Activated CD4-positive, alpha-beta T cell treated with anti-CD3 and anti-CD28 coated beads for 36 hours (primary cell): ENCODE measurements around the gene SLC6A7. TPM values are rescaled to one million over a fixed set of nuclear protein-coding genes. Genes with fewer than 3 reads are reported as not detected.

Source experiments
- ATAC-seq: fragments of 200-7000 bp; cut with Tn5 transposase; one replicate; pipeline ENCODE4 v1.10.0; 2021; ENCODE audit warnings: mild to moderate bottlenecking, moderate library complexity
- CTCF ChIA-PET: fragments of 350-600 bp; sonication (Branson Sonifier 250); formaldehyde crosslinking; loops from one replicate; lab custom pipeline; 2021; ENCODE audit warnings: antibody characterized with exemption; lab: Charles Lee
- POLR2A ChIA-PET: fragments of 350-600 bp; sonication (Branson Sonifier 250); formaldehyde crosslinking; loops from one replicate; lab custom pipeline; 2021; ENCODE audit warnings: antibody characterized with exemption, inconsistent platforms; lab: Charles Lee
- DNase-seq: peaks from one replicate; pipeline ENCODE4 v3.0.0-alpha.2; 2020
- H3K27ac Mint-ChIP-seq: one replicate; pipeline ENCODE4 v1.8.0; 2021; ENCODE audit warnings: mixed read lengths
- H3K27me3 Mint-ChIP-seq: one replicate; pipeline ENCODE4 v1.8.0; 2021; ENCODE audit warnings: mixed read lengths
- H3K36me3 Mint-ChIP-seq: one replicate; pipeline ENCODE4 v1.8.0; 2021; ENCODE audit warnings: low read depth, mixed read lengths
- H3K4me1 Mint-ChIP-seq: one replicate; pipeline ENCODE4 v1.8.0; 2021; ENCODE audit warnings: mixed read lengths
- H3K4me3 Mint-ChIP-seq: one replicate; pipeline ENCODE4 v1.8.0; 2021; ENCODE audit warnings: mild to moderate bottlenecking, moderate library complexity, mixed read lengths
- H3K9me3 Mint-ChIP-seq: one replicate; pipeline ENCODE4 v1.8.0; 2021; ENCODE audit warnings: low read depth, mixed read lengths
- intact Hi-C, 2 experiments: fragments of 100-400 bp; cut with DNase I in 1 of 2; cut with micrococcal nuclease in 1 of 2; formaldehyde crosslinking; loops; one replicate each; pipeline versions ENCODE4 v1.14.2 to v1.15.1; 2022 to 2024; cut with DNase I, micrococcal nuclease
- total RNA-seq, 2 experiments: library from RNA; stranded (reverse); gene quantifications; one replicate each; pipeline ENCODE4 v1.2.3, GENCODE V29; 2021

Gene SLC6A7
- total RNA-seq = not detected

GRCh38 chr5:150189728-150190502 is at the start of gene SLC6A7:
TSS of gene SLC6A7 (plus strand) at chr5:150190062. CDS start at chr5:150190328, 266 bp downstream.
- ATAC-seq (no peak), DNase-seq (no peak)
- Mint-ChIP-seq H3K9me3 (no peaks in the 10 kb centered on the region), H3K36me3 (no peaks in the 10 kb centered on the region), H3K4me1 (no peaks in the 10 kb centered on the region), H3K4me3 (no peak within 1 kb of the TSS), H3K27ac (no peak within 1 kb of the TSS), H3K27me3 (peaks cover 24% of the 10 kb centered on the region)
- CTCF ChIA-PET = no interaction called here
- intact Hi-C loops = no loop called here
- POLR2A ChIA-PET = no interaction called here

- intact Hi-C loops = no loop called here
- Mint-ChIP-seq H3K36me3 (no peaks in the 10 kb centered on the region), H3K9me3 (no peaks in the 10 kb centered on the region), H3K4me1 (no peaks in the 10 kb centered on the region), H3K4me3 (no peak overlapping the region), H3K27me3 (no peaks in the 10 kb centered on the region), H3K27ac (no peak overlapping the region)
- ATAC-seq (no peak), DNase-seq (no peak)
- ChIA-PET POLR2A (no interaction called here), CTCF (no interaction called here)
Observed at GRCh38 chr5:150140830-150141229, 49.0 kb upstream of the SLC6A7 start.

- intact Hi-C loops = no loop called here
- H3K36me3 Mint-ChIP-seq = no peaks in the 10 kb centered on the region
- no peak overlapping the region for H3K4me3 Mint-ChIP-seq
- H3K4me1 Mint-ChIP-seq = no peaks in the 10 kb centered on the region
- ATAC-seq (no peak), DNase-seq (no peak)
- no peaks in the 10 kb centered on the region for H3K9me3 Mint-ChIP-seq
- ChIA-PET POLR2A (no interaction called here), CTCF (no interaction called here)
- H3K27me3 Mint-ChIP-seq = no peaks in the 10 kb centered on the region
- no peak overlapping the region for H3K27ac Mint-ChIP-seq
Observed at GRCh38 chr5:150141544-150142184, 48.2 kb upstream of the SLC6A7 start.

- POLR2A ChIA-PET = no interaction called here
- Mint-ChIP-seq H3K27ac (no peak overlapping the region), H3K4me1 (no peaks in the 10 kb centered on the region), H3K4me3 (no peak overlapping the region), H3K27me3 (no peaks in the 10 kb centered on the region), H3K9me3 (no peaks in the 10 kb centered on the region), H3K36me3 (no peaks in the 10 kb centered on the region)
- intact Hi-C loops = no loop called here
- no peak for DNase-seq
- CTCF ChIA-PET = interaction anchor here (1.0 kb wide), 1 partner anchor 41 kb away, joined by 3 read pairs; no protein-coding TSS in a partner anchor
- no peak for ATAC-seq
Observed at GRCh38 chr5:150142185-150142958, 47.5 kb upstream of the SLC6A7 start.

- Mint-ChIP-seq H3K27ac (no peak overlapping the region), H3K9me3 (no peaks in the 10 kb centered on the region), H3K4me1 (no peaks in the 10 kb centered on the region), H3K27me3 (no peaks in the 10 kb centered on the region), H3K36me3 (no peaks in the 10 kb centered on the region), H3K4me3 (no peak overlapping the region)
- no peak for ATAC-seq
- POLR2A ChIA-PET = no interaction called here
- no peak for DNase-seq
- intact Hi-C loops = no loop called here
- CTCF ChIA-PET = interaction anchor here (1.0 kb wide), 1 partner anchor 41 kb away, joined by 3 read pairs; no protein-coding TSS in a partner anchor
Observed at GRCh38 chr5:150142959-150143349, 46.9 kb upstream of the SLC6A7 start.

GRCh38 chr5:150143350-150144245 is 46.3 kb upstream of the SLC6A7 start:
- ATAC-seq (no peak), DNase-seq (no peak)
- ChIA-PET CTCF (interaction anchor here (1.0 kb wide), 1 partner anchor 40 kb away, joined by 3 read pairs; no protein-coding TSS in a partner anchor), POLR2A (no interaction called here)
- Mint-ChIP-seq H3K4me3 (no peak overlapping the region), H3K27ac (no peak overlapping the region), H3K4me1 (no peaks in the 10 kb centered on the region), H3K9me3 (no peaks in the 10 kb centered on the region), H3K36me3 (no peaks in the 10 kb centered on the region), H3K27me3 (no peaks in the 10 kb centered on the region)
- intact Hi-C loops = no loop called here

- CTCF ChIA-PET = no interaction called here
- Mint-ChIP-seq H3K27me3 (no peaks in the 10 kb centered on the region), H3K4me3 (no peak overlapping the region), H3K9me3 (no peaks in the 10 kb centered on the region), H3K36me3 (no peaks in the 10 kb centered on the region), H3K27ac (no peak overlapping the region), H3K4me1 (no peaks in the 10 kb centered on the region)
- no peak for DNase-seq
- POLR2A ChIA-PET = no interaction called here
- no peak for ATAC-seq
- intact Hi-C loops = no loop called here
Observed at GRCh38 chr5:150144246-150144801, 45.5 kb upstream of the SLC6A7 start.

- Mint-ChIP-seq H3K4me1 (no peaks in the 10 kb centered on the region), H3K9me3 (no peaks in the 10 kb centered on the region), H3K27me3 (no peaks in the 10 kb centered on the region), H3K4me3 (no peak overlapping the region), H3K36me3 (no peaks in the 10 kb centered on the region), H3K27ac (no peak overlapping the region)
- no peak for DNase-seq
- POLR2A ChIA-PET = no interaction called here
- CTCF ChIA-PET = interaction anchor here (0.7 to 0.8 kb wide), 2 partner anchors 15 to 284 kb away, joined by 3 to 5 read pairs; no protein-coding TSS in a partner anchor
- no peak for ATAC-seq
- intact Hi-C loops = no loop called here
Observed at GRCh38 chr5:150144879-150145278, 45.0 kb upstream of the SLC6A7 start.

GRCh38 chr5:150146235-150146634 is 43.6 kb upstream of the SLC6A7 start:
- no peaks in the 10 kb centered on the region for H3K36me3 Mint-ChIP-seq
- ChIA-PET POLR2A (no interaction called here), CTCF (interaction anchor here (0.9 kb wide), 1 partner anchor 15 kb away, joined by 4 read pairs; no protein-coding TSS in a partner anchor)
- no peaks in the 10 kb centered on the region for H3K27me3 Mint-ChIP-seq
- intact Hi-C loops = no loop called here
- H3K4me1 Mint-ChIP-seq = no peaks in the 10 kb centered on the region
- DNase-seq (no peak), ATAC-seq (no peak)
- no peak overlapping the region for H3K4me3 Mint-ChIP-seq
- no peaks in the 10 kb centered on the region for H3K9me3 Mint-ChIP-seq
- no peak overlapping the region for H3K27ac Mint-ChIP-seq

- no peak for DNase-seq
- Mint-ChIP-seq H3K4me1 (no peaks in the 10 kb centered on the region), H3K27ac (no peak overlapping the region), H3K36me3 (no peaks in the 10 kb centered on the region), H3K27me3 (no peaks in the 10 kb centered on the region), H3K4me3 (no peak overlapping the region), H3K9me3 (no peaks in the 10 kb centered on the region)
- ATAC-seq = no peak
- POLR2A ChIA-PET = no interaction called here
- CTCF ChIA-PET = interaction anchor here (0.9 kb wide), 1 partner anchor 16 kb away, joined by 4 read pairs; no protein-coding TSS in a partner anchor
- intact Hi-C loops = no loop called here
Observed at GRCh38 chr5:150146862-150147601, 42.8 kb upstream of the SLC6A7 start.
